ELF-1 (cell line): ENCODE results near the gene TMEM33.

ENCODE experiments used
- DNase-seq: peaks from one replicate; pipeline ENCODE4 v3.0.0-alpha.2; 2016; ENCODE audit warnings: low read depth, low spot score

TMEM33 gene

GRCh38 chr4:41939016-41939626 lies 3.9 kb downstream of the TMEM33 start:
- DNase-seq: no peak

- no peak for DNase-seq
These were observed 5.6 kb downstream of the TMEM33 start for GRCh38 chr4:41940834-41941233.

- no peak for DNase-seq
These were observed 8.3 kb downstream of the TMEM33 start for GRCh38 chr4:41943506-41943905.

GRCh38 chr4:41944089-41944488 lies 8.9 kb downstream of the TMEM33 start:
- no peak for DNase-seq

- no peak for DNase-seq
These were observed 14.3 kb downstream of the TMEM33 start for GRCh38 chr4:41949531-41949930.

- no peak for DNase-seq
These were observed 22.4 kb downstream of the TMEM33 start for GRCh38 chr4:41957634-41958033.

- DNase-seq: no peak
These were observed 27.9 kb downstream of the TMEM33 start for GRCh38 chr4:41963105-41963504.

GRCh38 chr4:41964401-41964800 lies 29.2 kb downstream of the TMEM33 start:
- no peak for DNase-seq

GRCh38 chr4:41967392-41967791 lies 32.2 kb downstream of the TMEM33 start:
- DNase-seq: no peak

- DNase-seq: no peak
These were observed 34.4 kb downstream of the TMEM33 start for GRCh38 chr4:41969671-41970070.

GRCh38 chr4:41975341-41975740 lies 40.1 kb downstream of the TMEM33 start:
- no peak for DNase-seq

- DNase-seq: no peak
These were observed 41.7 kb downstream of the TMEM33 start for GRCh38 chr4:41976775-41977516.

GRCh38 chr4:41977709-41978108 lies 42.5 kb downstream of the TMEM33 start:
- no peak for DNase-seq

GRCh38 chr4:41981456-41981855 lies 46.2 kb downstream of the TMEM33 start, which contains the start of gene DCAF4L1:
Gene DCAF4L1, plus strand, starts transcription at chr4:41981756. Its CDS starts 37 bp downstream, at chr4:41981793.
- DNase-seq: no peak

- no peak for DNase-seq
These were observed 47.5 kb downstream of the TMEM33 start for GRCh38 chr4:41982716-41983115.

- no peak for DNase-seq
These were observed 49.9 kb downstream of the TMEM33 start for GRCh38 chr4:41985151-41985550.

GRCh38 chr4:41989994-41990364 lies 54.8 kb downstream of the TMEM33 start:
- DNase-seq: no peak

- peak; percentile 97 for DNase-seq
These were observed 55.3 kb downstream of the TMEM33 start, which contains the start of gene SLC30A9 for GRCh38 chr4:41990365-41991111. Gene SLC30A9, plus strand, starts transcription at chr4:41990530. Its CDS starts 122 bp downstream, at chr4:41990652.

- peak; percentile 28 for DNase-seq
These were observed 56.9 kb downstream of the TMEM33 start for GRCh38 chr4:41991916-41992767.

- no peak for DNase-seq
These were observed 58.0 kb downstream of the TMEM33 start for GRCh38 chr4:41992967-41993857.
